Adipocyte (in vitro differentiated cells): Measurements from ENCODE around the gene HNRNPM.

ENCODE experiments used
- DNase-seq: peaks from one replicate; pipeline ENCODE4 v3.0.0-alpha.2; 2015; ENCODE audit warnings: low read depth
- H3K27me3 ChIP-seq: replicated peaks from 2 replicates; pipeline ENCODE4 v1.7.0; 2013; ENCODE audit warnings: mild to moderate bottlenecking, low read length, moderate library complexity; ENCODE audit not compliant: control insufficient read depth, insufficient read depth
- H3K36me3 ChIP-seq: 2 replicates; pipeline ENCODE4 v1.7.0; 2013; ENCODE audit warnings: low read length, mild to moderate bottlenecking, moderate library complexity; ENCODE audit not compliant: control insufficient read depth, insufficient read depth, severe bottlenecking
- H3K4me1 ChIP-seq: 2 replicates; pipeline ENCODE4 v1.7.0; 2013; ENCODE audit warnings: mild to moderate bottlenecking, low read length, moderate library complexity; ENCODE audit not compliant: control insufficient read depth, insufficient read depth
- H3K4me3 ChIP-seq: 2 replicates; pipeline ENCODE4 v1.7.0; 2013; ENCODE audit warnings: mild to moderate bottlenecking, low read length, moderate library complexity
- H3K9ac ChIP-seq: 2 replicates; pipeline ENCODE4 v1.7.0; 2013; ENCODE audit warnings: mild to moderate bottlenecking, low read length, moderate library complexity
- H3K9me3 ChIP-seq: 2 replicates; pipeline ENCODE4 v1.7.0; 2013; ENCODE audit warnings: mild to moderate bottlenecking, low read length, moderate library complexity; ENCODE audit not compliant: control insufficient read depth

The HNRNPM gene, protein sequence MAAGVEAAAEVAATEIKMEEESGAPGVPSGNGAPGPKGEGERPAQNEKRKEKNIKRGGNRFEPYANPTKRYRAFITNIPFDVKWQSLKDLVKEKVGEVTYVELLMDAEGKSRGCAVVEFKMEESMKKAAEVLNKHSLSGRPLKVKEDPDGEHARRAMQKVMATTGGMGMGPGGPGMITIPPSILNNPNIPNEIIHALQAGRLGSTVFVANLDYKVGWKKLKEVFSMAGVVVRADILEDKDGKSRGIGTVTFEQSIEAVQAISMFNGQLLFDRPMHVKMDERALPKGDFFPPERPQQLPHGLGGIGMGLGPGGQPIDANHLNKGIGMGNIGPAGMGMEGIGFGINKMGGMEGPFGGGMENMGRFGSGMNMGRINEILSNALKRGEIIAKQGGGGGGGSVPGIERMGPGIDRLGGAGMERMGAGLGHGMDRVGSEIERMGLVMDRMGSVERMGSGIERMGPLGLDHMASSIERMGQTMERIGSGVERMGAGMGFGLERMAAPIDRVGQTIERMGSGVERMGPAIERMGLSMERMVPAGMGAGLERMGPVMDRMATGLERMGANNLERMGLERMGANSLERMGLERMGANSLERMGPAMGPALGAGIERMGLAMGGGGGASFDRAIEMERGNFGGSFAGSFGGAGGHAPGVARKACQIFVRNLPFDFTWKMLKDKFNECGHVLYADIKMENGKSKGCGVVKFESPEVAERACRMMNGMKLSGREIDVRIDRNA

DNA sequence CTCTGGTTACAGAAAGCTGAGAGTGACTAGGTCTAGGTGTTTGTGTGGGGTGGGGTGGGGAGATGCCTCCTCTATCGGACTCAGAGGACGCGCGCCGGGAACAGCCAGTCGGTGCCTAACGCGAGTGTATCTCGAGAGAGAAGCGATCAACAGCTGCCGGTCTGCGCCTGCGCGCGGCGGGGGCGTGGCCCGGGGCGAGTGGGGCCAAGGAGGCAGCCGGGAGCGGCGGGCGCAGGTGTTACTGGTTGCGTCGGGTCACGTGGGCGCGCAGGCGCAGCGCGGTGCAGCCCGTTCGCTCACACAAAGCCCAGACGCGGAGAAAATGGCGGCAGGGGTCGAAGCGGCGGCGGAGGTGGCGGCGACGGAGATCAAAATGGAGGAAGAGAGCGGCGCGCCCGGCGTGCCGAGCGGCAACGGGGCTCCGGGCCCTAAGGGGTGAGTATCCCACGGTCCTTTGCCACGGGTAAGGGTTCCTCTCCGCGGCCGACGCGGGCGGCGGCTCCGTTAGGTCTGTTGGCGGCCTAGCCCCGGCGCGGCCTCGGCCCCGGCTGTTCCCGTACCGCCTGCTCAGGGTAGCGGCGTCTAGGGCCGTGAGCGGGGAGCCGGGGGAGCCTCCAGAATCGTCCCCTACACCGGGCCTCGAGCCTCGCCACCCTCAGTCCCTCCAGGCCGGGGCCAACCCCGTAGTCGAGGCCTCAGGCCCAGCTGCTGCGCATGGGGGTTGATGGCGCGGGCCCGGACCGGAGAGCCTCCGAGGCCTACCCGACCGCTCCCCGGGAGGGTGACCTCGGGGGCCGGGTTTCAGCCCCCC, at the start of gene HNRNPM:
HNRNPM (plus strand) TSS at position 299 of the 811 bp plus-strand sequence; CDS start at position 323, 24 bp downstream.
- Histone ChIP-seq H3K4me1 (peaks cover 24% of the 10 kb centered on the region), H3K9ac (peak within 1 kb of the TSS; percentile 99), H3K9me3 (no peaks in the 10 kb centered on the region), H3K4me3 (peak within 1 kb of the TSS; percentile 91), H3K36me3 (peaks cover 11% of the 10 kb centered on the region), H3K27me3 (no peaks in the 10 kb centered on the region)
- DNase-seq = peak; percentile 99

- Histone ChIP-seq H3K36me3 (peaks cover 12% of the 10 kb centered on the region), H3K4me1 (peaks cover 50% of the 10 kb centered on the region)
Observed at GRCh38 chr19:8395621-8396082, 49.1 kb upstream of the HNRNPM start.

DNA sequence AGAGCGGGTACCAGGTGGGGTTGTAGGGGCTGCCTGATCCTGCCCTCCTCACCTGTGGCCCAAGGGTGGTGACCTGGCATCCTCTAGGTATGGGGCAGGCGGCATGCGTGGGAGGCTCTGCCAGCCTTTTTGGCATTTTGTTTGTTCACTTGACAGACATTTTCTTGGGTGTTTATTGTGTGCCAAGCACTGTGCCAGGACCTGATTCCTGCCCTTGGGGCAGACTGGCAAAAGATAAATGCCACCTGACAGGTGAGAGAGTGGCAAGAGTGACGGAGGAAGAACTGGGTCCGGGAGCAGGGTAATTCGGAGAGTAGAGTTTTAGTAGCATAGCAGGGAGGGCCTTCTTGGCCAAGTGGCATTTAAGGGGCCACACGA, 48.6 kb upstream of the HNRNPM start:
- no peak for DNase-seq
- Histone ChIP-seq H3K4me3 (no peak overlapping the region), H3K9ac (no peak overlapping the region), H3K36me3 (peaks cover 12% of the 10 kb centered on the region), H3K9me3 (no peaks in the 10 kb centered on the region), H3K4me1 (peaks cover 46% of the 10 kb centered on the region), H3K27me3 (no peaks in the 10 kb centered on the region)

More at GRCh38 chr19:8395621-8396082, 49.1 kb upstream of the HNRNPM start:
- Histone ChIP-seq H3K27me3 (no peaks in the 10 kb centered on the region), H3K4me3 (no peak overlapping the region), H3K9me3 (no peaks in the 10 kb centered on the region), H3K9ac (no peak overlapping the region)
- no peak for DNase-seq

- peak; percentile 65 for DNase-seq
- Histone ChIP-seq H3K36me3 (peaks cover 12% of the 10 kb centered on the region), H3K4me1 (peaks cover 41% of the 10 kb centered on the region), H3K4me3 (no peak overlapping the region), H3K27me3 (no peaks in the 10 kb centered on the region), H3K9me3 (no peaks in the 10 kb centered on the region), H3K9ac (no peak overlapping the region)
Observed at GRCh38 chr19:8396563-8397203, 48.1 kb upstream of the HNRNPM start.

DNA sequence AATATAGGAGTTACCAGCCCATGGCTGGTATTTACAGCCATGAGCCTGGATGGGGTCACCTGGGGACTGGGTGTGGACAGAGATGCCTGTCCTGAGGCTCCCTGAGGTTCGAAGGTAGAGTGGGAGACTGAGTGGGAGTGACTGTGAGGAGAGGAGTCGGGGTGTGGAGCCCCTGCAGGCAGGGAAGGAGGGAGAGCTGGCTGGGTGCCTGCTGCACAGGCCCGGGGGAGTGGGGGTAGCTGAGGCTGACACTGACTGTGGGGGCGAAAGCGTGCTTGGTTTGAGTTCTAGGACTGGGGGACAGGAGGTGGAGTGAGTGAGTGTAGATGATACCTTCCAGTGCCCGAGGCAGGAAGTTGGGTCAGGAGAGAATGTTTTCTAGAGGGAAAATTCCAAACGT, 47.5 kb upstream of the HNRNPM start:
- Histone ChIP-seq H3K27me3 (no peaks in the 10 kb centered on the region), H3K9me3 (no peaks in the 10 kb centered on the region), H3K4me1 (peaks cover 35% of the 10 kb centered on the region), H3K4me3 (no peak overlapping the region), H3K36me3 (peaks cover 17% of the 10 kb centered on the region), H3K9ac (no peak overlapping the region)
- no peak for DNase-seq

DNA sequence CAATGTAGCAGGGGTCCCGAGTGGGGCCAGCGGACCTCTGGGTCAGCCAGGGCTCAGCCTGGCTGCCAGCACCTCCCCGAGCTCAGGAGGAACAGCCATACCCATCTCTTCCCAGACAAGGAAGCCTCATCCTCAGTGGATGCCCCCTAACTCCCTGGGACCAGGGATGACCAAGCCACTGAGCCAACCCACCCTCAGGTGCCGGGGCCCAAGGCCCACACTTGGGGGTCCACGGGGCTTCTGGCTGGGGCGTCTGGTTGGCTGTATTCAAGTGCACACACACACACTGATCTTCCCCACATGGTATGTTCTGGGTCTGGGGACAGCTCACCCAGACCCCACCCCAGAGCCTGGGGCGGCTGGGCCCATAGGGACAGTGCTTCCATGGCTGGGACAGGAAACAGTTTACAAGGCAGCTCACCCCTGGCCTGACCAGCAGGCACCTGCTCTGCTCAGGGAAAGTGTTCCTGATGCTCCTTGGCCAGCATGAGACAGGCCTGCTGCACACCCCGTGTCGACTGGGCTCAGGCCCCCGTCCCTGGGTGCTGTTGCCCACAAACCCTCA, 46.9 kb upstream of the HNRNPM start:
- no peak overlapping the region for H3K9ac ChIP-seq
- H3K4me1 ChIP-seq = peaks cover 31% of the 10 kb centered on the region
- H3K4me3 ChIP-seq = no peak overlapping the region
- peaks cover 21% of the 10 kb centered on the region for H3K36me3 ChIP-seq
- no peaks in the 10 kb centered on the region for H3K9me3 ChIP-seq
- H3K27me3 ChIP-seq = no peaks in the 10 kb centered on the region
- no peak for DNase-seq

DNA sequence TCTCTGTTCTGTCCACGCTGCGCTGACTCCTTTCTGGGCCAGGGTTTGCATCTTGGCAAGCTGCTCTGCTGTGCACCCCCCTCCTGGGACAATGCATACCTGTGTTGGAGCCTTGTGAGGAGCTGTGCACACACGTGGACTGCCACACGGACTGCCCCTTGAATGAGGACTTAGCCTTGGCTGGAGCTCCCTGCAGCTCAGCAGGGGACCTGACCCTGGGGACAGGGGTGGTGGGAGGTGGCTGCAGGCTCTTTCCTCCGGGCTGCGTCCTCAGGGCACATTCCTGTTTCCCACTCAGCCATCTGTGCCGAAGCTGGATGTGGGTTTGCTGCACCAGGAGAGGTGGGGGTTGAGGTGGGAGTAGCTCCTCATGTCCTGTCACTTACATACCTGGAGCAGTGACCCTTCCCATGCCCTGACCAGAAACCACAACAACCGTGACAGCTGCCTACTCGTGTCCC, 46.4 kb upstream of the HNRNPM start:
- Histone ChIP-seq H3K4me1 (peaks cover 26% of the 10 kb centered on the region), H3K9ac (no peak overlapping the region), H3K27me3 (no peaks in the 10 kb centered on the region), H3K4me3 (no peak overlapping the region), H3K36me3 (peaks cover 23% of the 10 kb centered on the region), H3K9me3 (no peaks in the 10 kb centered on the region)
- no peak for DNase-seq

DNA sequence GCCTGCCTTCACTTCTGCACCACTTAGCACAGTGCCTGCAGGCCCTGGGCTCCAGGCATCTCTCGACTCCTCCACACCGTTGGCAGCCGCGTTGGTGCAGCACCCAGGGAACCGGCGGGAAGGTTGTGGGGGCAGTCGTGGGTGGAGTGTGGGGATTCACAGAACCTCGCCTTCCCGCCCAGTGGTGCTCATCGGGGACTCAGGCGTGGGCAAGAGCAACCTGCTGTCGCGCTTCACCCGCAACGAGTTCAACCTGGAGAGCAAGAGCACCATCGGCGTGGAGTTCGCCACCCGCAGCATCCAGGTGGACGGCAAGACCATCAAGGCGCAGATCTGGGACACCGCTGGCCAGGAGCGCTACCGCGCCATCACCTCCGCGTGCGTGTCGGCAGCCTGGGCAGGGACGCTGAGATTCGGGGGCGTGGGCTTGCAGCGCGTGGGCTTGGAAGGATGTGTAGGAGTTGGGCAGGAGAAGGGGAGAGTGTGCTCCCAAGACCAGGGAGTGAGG, 45.0 kb upstream of the HNRNPM start:
- Histone ChIP-seq H3K4me3 (no peak overlapping the region), H3K4me1 (peaks cover 16% of the 10 kb centered on the region), H3K36me3 (peaks cover 29% of the 10 kb centered on the region), H3K9me3 (no peaks in the 10 kb centered on the region), H3K9ac (no peak overlapping the region), H3K27me3 (no peaks in the 10 kb centered on the region)
- no peak for DNase-seq

DNA sequence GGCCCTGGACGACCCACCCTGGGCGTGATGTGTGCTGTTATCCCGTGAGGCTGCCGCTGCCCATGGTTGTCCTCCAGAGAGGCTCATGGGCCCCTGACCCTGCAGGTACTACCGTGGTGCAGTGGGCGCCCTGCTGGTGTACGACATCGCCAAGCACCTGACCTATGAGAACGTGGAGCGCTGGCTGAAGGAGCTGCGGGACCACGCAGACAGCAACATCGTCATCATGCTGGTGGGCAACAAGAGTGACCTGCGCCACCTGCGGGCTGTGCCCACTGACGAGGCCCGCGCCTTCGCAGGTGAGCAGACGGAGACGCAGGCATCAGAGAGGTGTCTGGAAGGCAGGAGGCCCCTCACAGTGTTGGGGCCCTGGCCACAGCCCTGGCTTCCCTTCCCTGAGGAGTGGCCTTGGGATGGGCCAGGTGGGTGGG, 42.8 kb upstream of the HNRNPM start:
- Histone ChIP-seq H3K27me3 (no peaks in the 10 kb centered on the region), H3K9me3 (no peaks in the 10 kb centered on the region), H3K4me1 (peaks cover 9% of the 10 kb centered on the region), H3K36me3 (peaks cover 38% of the 10 kb centered on the region), H3K4me3 (no peak overlapping the region), H3K9ac (no peak overlapping the region)
- no peak for DNase-seq

DNA sequence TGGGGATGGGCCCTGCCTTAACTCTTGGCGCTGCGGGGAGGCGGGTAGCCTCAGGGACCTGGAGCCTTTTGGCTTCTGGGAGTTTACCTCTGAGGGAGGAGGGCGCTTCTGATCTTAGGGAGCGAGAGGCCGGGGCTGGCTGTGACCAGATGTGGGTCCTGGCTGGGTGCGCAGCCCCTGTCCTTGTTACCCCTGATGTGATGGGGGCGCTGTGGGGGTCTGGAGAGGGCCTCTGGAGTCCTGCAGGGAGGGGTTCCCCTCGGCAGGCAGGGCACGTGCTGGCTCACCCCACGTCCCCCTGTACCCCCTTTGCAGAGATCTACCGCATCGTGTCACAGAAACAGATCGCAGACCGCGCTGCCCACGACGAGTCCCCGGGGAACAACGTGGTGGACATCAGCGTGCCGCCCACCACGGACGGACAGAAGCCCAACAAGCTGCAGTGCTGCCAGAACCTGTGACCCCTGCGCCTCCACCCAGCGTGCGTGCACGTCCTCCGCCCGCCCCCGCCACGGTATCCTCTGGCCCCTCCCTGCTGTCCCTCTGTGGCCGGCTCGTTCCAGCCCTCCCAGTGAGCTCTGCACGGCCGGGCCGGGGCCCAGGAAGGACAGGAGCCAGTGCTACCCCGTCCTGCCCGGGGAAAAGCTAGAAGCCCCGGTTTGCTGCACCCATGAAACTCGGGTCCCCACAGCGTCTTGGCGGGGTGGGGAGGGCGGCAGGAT, 41.5 kb upstream of the HNRNPM start:
- no peak overlapping the region for H3K9ac ChIP-seq
- H3K27me3 ChIP-seq = no peaks in the 10 kb centered on the region
- DNase-seq = no peak
- no peaks in the 10 kb centered on the region for H3K9me3 ChIP-seq
- peaks cover 38% of the 10 kb centered on the region for H3K36me3 ChIP-seq
- peaks cover 3% of the 10 kb centered on the region for H3K4me1 ChIP-seq
- H3K4me3 ChIP-seq = no peak overlapping the region
